DMS114 treated with DMSO at 0.1 percent for 48 hours (cell line): ENCODE data around the gene PLEKHM3.

ENCODE experiments used
- DNase-seq: peaks from one replicate; lab custom pipeline; 2025; ENCODE audit not compliant: unreplicated experiment; lab: John Stamatoyannopoulos, UW

PLEKHM3 gene, protein sequence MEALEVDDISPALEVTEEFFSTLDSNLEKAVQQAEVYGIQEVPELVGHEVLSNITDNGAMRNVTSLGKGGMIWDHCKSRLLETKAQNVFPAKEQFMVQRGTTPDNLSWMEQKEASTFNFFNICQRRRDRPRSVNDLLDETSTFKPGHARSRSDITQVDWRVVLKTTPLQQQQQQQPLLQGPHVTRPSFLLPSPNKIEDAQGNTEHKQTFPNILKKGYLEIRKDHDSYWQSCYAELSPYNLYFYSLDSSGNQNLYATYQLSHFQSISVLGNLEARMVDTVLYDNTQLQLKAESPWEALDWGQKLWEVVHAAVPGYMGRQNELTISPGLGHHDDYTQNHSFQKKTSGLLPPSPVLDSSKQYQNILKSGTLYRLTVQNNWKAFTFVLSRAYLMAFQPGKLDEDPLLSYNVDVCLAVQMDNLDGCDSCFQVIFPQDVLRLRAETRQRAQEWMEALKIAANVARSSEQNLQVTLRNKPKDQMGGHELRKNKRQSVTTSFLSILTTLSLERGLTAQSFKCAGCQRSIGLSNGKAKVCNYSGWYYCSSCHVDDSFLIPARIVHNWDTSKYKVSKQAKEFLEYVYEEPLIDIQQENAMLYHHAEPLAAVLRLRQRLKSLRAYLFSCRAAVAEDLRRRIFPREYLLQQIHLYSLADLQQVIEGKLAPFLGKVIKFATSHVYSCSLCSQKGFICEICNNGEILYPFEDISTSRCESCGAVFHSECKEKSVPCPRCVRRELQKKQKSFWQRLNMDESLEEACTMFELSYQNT

DNA sequence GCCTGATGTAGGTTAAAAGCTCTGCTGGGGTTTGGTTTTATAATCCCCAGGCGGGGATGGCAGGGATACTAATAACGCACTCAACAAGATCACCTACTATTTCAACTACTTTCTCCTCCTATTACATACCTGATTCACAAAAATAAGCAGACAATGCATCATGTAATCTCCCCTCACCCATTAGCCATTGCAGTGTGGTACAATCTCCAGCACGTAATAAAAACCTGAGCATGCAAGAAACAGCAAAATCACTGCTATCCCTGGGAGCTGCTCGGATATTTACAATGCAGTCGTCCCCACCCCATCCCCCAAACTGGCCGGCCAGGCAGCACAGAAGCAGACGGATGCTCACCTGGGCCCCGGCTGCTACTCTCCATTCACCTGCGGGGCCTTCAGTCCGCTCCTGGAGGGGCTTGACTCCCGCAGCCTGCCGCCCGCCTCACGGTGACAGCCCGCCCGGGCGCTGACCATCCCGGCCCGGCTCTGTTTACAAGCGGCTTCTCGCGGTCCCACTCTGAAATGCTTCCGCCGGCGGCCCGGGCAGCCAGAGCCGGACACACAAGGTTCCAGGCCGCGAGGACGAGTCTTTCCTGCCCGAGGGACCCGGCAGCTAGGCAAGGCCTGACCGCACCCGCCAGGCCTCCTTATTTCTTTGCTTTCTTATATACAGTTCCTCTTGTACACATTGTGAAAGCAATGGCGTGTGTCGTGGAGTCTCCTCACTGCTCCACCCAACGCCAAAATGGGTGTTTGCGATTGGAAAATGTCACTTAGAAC lies at the start of gene PLEKHM3:
PLEKHM3 (minus strand) TSS at position 491 of the 777 bp plus-strand sequence. CDS start 23,888 bp downstream, outside the sequence.
- DNase-seq: peak; percentile 65

DNA sequence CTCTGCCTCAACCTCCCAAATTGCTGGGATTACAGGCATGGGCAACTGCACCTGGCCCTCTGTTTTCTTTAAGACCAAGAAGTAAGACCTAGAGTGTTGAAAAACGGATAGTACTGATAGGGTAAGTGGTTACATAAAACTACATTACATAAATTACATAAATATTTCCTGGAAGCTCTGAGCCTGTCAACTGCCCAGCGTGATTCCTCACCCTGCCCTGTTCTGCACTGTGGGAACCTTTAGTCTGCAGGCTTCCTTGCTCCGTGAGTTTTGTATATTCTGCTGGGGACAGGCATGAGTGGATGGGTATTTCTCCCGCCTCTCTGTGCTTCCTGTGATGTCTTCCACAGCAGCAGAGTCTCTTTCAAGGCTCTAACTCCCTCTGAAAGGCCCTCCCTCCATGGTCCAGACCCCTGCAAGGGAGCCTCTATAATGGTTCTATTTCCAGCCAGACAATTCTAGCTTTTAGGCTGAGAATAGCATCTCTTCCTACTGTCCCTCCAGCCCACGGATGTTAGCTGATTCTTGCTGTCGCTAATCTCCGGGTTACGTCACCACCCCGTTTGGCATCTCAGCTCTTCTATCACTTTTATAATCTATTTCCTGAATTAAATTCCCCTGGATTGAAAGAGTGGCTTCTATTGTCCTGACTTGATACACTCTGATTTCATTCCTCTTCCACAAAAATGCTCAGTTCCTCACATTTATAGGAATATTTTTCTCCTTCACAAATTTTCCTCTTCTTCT lies 49.5 kb upstream of the PLEKHM3 start:
- DNase-seq: no peak

GRCh38 chr2:208072250-208072892 lies 47.0 kb upstream of the PLEKHM3 start:
- peak; percentile 63 for DNase-seq

DNA sequence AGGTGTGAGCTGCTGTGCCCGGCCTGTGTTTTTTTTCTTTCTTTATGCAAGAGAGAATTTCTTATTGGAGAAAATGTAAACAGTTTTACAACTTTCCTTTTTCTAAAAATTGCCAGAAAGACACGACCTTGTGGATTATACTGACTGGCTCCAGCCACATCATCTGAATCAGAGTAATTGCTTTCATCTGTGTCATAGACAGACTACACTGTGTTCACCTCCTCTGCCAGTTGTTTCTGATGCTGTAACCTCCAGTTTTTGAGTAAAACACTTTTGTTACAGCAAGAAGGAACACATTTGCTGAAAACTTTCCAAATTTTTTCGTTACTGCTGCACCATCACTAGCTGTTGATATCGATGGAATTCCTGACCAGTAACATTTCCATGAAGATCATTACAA lies 43.9 kb upstream of the PLEKHM3 start:
- DNase-seq: no peak

GRCh38 chr2:208066016-208066415 lies 40.7 kb upstream of the PLEKHM3 start:
- no peak for DNase-seq

DNA sequence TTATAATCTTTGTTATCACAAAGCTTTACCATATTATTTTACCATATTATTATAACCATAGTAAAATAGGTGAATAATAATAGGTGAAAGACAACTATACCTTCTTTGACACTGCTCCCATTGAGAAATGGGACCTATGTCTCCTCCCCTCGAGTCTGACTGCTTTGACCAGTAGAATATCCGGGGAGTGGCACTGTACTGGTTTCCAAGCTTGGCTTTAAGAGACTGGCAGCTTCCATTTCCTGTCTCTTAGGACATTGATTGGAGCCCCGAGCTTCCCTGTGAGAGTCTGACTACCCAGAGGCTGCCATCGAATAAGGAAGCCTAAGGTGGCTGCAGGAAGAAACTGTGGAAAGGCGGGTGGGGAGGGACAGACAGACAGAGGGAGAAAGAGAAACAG lies 40.1 kb upstream of the PLEKHM3 start:
- DNase-seq: no peak

DNA sequence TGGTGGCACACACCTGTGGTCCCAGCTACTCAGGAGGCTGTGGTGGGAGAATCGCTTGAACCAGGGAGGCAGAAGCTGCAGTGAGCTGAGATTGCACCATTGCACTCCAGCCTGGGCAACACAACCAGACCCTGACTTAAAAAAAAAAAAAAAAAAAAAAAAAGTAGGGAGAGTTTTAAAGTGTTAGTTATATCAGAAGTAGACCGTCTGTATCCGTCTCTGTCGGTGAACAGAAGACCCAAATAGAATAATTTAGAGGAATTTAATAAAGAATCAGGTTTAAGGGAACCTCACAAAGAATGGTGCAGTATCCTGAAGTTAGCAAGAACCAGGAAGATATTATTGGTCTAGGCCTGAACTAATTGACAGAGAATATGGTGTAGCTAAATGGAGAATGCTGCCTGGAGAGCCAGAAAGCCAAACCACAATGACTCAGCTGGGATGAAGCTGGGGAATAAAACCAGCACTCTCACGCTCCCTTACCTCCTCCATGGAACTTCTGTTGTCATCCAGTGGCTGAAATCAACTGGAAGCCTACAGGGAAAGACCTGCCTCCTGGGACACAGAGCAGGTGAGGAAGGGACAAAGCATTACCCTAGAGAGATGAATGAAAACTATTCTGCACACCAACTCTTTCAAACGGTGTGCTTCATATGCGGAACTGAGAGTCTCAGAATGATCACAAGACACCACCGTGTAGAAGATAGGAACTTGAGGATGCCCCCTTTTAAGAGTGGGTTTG lies 39.1 kb upstream of the PLEKHM3 start:
- no peak for DNase-seq

DNA sequence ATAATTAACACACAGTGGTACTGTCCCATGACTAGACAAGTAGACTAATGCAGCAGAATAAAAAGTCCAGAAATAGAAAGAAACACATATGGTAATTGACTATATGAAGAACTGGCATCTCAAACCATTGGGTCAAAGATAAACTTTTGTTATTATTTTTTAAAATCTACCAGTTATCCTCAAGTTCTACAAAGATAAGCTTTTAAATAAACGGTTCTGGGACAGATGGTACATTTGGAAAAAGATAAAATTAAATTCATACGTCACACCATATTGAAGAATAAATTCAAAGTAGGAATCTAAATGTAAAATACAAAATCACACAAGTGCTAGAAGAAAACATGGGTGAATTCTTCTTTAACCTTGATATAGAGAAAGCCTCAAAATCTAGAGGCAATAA lies 37.6 kb upstream of the PLEKHM3 start:
- no peak for DNase-seq

GRCh38 chr2:208062113-208062512 lies 36.8 kb upstream of the PLEKHM3 start:
- DNase-seq: no peak

DNA sequence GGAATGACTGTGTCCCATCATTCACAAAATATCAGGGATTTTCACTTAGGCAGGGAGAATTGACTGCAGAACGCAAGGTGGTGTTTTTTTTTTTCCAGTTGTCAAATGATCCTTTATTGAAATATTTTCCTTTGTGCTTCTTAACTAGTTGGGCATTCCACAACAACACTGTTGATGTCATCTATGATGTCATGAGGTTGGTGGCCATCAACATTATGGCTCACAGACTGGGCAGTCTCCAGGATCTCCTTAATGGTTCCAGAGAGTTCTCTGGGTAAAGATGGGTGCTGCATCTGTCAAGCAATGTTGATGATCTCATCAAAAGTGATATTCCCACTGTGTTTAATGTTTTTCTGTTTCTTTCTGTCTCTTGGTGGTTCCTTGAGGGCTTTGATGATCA lies 31.8 kb upstream of the PLEKHM3 start:
- DNase-seq: no peak

- no peak for DNase-seq
Observed at GRCh38 chr2:208049441-208049840, 24.1 kb upstream of the PLEKHM3 start.

GRCh38 chr2:208049006-208049405 lies 23.7 kb upstream of the PLEKHM3 start:
- no peak for DNase-seq

- no peak for DNase-seq
Observed at GRCh38 chr2:208047840-208048239, 22.5 kb upstream of the PLEKHM3 start.

GRCh38 chr2:208046686-208047085 lies 21.4 kb upstream of the PLEKHM3 start:
- no peak for DNase-seq

DNA sequence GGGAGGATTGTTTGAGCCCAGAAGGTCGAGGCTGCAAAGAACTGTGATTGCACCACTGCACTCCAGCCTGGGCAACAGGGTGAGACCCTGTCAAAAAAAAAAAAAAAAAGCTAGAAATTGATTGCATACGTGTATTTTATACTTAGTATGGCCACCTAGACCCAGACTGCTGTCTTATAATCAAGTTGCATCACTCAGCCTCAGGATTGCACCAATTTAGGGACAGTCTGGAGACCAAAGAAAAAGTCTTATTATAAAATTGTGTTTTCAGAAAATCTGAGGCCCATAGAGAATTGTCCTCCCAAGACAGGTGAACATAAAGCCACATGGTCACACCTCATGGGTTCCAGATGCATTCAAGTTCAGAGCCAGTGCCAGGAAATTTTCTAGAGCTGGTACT lies 17.1 kb upstream of the PLEKHM3 start:
- no peak for DNase-seq

GRCh38 chr2:208042041-208042440 lies 16.7 kb upstream of the PLEKHM3 start:
- no peak for DNase-seq

DNA sequence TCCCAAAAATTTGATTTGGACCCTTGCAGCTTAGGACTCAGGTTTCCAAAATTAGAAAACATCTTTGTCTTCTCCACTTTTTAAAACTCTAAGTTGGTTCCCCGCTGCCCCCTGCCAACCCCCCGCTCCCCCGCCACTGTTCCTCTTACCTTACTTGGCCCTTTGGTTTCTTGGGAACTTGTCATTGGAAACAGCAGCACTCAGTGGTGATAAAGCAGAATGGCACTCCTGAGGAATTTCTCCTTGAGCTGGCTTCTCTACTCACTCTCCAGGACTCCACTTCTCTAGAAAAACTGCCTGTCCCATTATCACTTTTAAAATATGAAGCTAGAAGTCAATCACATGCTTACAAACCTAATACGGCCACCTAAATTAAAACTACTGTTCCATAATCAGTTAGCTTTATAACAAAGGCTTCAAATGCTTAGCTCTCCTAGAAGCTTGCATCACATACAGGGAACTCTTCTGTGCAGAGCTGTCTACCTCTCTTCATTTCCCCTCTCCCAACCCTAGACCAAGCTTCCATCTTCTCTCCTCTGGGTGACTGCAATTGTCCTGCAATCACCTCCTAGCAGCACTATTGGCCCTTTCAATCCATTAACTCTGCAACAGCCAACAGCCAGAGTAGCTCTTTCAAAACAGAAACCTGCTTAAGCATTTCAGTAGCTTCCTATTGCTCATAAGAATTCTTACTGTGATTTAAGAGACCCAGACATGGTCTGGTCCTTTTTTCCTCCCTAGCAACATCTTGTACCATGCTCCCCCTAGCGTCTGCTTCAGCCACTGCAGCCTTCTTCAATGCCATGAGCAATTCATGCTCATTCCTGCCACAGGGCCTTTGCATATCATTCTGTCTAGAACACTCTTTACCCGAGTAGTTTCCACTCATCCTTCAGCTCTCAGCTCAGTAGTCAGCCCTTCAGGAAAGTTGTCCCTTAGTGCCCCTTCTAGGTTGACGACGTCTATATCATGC lies 15.2 kb upstream of the PLEKHM3 start:
- peak; percentile 58 for DNase-seq

- no peak for DNase-seq
Observed at GRCh38 chr2:208039376-208040110, 14.2 kb upstream of the PLEKHM3 start.
